Neural crest cell (in vitro differentiated cells): Measurements from ENCODE around the gene PIMREG. TPM values are rescaled to one million over a fixed set of nuclear protein-coding genes. Genes with fewer than 3 reads are reported as not detected.

Source experiments
- DNase-seq: peaks from one replicate; pipeline ENCODE4 v3.0.0; 2021; ENCODE audit warnings: low read depth, mixed read lengths, low spot score
- H3K27ac Mint-ChIP-seq: one replicate; pipeline ENCODE4 v1.8.0; 2021; ENCODE audit warnings: mild to moderate bottlenecking, mixed read lengths; ENCODE audit not compliant: unreplicated experiment
- H3K27me3 Mint-ChIP-seq: 2 replicates; pipeline ENCODE4 v1.8.0; 2021; ENCODE audit warnings: low read depth, mild to moderate bottlenecking, mixed read lengths
- H3K36me3 Mint-ChIP-seq: 2 replicates; pipeline ENCODE4 v1.8.0; 2021; ENCODE audit warnings: low read depth, mild to moderate bottlenecking, mixed read lengths
- H3K4me1 Mint-ChIP-seq: 2 replicates; pipeline ENCODE4 v1.8.0; 2021; ENCODE audit warnings: mixed read lengths
- H3K4me3 Mint-ChIP-seq: one replicate; pipeline ENCODE4 v1.8.0; 2021; ENCODE audit warnings: mild to moderate bottlenecking, mixed read lengths
- H3K9me3 Mint-ChIP-seq: 2 replicates; pipeline ENCODE4 v1.8.0; 2021; ENCODE audit warnings: mixed read lengths
- long read RNA-seq: library from polyadenylated mRNA; unstranded; transcript quantifications from one replicate; pipeline ENCODE4 v2.0.0, GENCODE V29; 2020
- total RNA-seq: library from RNA; stranded (reverse); gene quantifications from 2 replicates; pipeline ENCODE4 v1.2.1, GENCODE V29; 2021
- TF ChIP-seq, protein P1 (sequence below): fragments of 200-600 bp; sonication (generic); conservative IDR thresholded peaks from 2 replicates; pipeline ENCODE4 v1.5.0; 2021; ENCODE audit warnings: antibody characterized with exemption, mild to moderate bottlenecking

PIMREG gene, protein sequence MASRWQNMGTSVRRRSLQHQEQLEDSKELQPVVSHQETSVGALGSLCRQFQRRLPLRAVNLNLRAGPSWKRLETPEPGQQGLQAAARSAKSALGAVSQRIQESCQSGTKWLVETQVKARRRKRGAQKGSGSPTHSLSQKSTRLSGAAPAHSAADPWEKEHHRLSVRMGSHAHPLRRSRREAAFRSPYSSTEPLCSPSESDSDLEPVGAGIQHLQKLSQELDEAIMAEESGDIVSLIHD
- total RNA-seq = 115 and 120 TPM in 2 replicates
- long read RNA-seq, transcript PIMREG-205 (6 exons, 1,948 nt) = major isoform, 81 of 107 reads
- long read RNA-seq, transcript PIMREG-201 (5 exons, 1,473 nt) = minor isoform, 7 of 107 reads
- long read RNA-seq, partial matches to known transcripts = 11 of 107 reads
- long read RNA-seq, other reads (novel, unspliced or antisense) = 7 of 107 reads

DNA sequence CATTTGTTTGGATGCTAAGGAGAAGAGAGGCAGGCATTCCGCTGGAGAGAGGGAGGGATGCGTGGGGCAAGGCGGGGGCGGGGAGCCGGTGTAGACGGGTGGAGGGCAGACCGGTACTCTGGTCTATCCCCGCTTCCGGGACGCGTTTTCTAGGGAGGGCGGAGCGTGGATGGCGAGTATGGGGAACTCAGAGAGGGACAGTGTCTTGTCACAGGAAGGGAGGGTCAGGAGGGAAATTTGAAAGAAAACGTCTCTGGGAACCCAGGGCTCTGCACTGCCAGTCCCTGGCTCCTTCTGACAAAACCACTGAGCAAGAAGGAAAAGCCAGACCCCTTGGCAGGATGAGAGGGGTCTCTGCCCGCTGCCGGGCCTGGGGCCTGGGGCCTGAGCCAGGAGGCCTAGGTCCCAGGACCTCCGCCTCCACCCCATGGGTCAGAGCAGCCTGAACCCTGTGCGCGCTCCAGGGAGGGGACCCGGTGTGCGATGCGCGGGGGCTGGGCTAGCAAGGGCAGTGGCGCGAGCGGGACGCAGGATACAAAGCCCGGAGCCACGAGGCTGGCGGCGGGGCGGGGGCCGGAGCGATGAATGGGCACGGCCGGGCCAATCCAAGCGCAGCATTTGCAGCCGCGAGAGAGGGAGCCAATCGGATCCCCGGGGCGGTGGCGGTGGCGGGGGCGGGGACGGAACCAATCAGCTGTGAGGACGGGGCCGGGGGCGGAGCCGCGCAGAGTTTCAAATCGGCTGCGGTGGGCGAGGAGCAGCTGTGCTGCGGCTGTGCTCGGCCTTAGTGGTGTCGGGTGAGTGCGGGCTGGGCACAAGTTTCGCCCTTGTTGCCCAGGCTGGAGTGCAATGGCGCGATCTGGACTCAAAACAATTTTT, at the start of gene PIMREG:
PIMREG (plus strand) TSS at position 764 of the 879 bp plus-strand sequence. CDS start 656 bp downstream, outside the sequence.
- H3K27ac Mint-ChIP-seq = peak within 1 kb of the TSS; percentile 99
- no peaks in the 10 kb centered on the region for H3K9me3 Mint-ChIP-seq
- H3K4me1 Mint-ChIP-seq = peaks cover 59% of the 10 kb centered on the region
- DNase-seq = peak; percentile 97
- H3K4me3 Mint-ChIP-seq = peak within 1 kb of the TSS; percentile 97
- H3K27me3 Mint-ChIP-seq = no peaks in the 10 kb centered on the region
- H3K36me3 Mint-ChIP-seq = peaks cover 12% of the 10 kb centered on the region
- TF ChIP-seq, protein P1, sequence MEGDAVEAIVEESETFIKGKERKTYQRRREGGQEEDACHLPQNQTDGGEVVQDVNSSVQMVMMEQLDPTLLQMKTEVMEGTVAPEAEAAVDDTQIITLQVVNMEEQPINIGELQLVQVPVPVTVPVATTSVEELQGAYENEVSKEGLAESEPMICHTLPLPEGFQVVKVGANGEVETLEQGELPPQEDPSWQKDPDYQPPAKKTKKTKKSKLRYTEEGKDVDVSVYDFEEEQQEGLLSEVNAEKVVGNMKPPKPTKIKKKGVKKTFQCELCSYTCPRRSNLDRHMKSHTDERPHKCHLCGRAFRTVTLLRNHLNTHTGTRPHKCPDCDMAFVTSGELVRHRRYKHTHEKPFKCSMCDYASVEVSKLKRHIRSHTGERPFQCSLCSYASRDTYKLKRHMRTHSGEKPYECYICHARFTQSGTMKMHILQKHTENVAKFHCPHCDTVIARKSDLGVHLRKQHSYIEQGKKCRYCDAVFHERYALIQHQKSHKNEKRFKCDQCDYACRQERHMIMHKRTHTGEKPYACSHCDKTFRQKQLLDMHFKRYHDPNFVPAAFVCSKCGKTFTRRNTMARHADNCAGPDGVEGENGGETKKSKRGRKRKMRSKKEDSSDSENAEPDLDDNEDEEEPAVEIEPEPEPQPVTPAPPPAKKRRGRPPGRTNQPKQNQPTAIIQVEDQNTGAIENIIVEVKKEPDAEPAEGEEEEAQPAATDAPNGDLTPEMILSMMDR = no peak

DNA sequence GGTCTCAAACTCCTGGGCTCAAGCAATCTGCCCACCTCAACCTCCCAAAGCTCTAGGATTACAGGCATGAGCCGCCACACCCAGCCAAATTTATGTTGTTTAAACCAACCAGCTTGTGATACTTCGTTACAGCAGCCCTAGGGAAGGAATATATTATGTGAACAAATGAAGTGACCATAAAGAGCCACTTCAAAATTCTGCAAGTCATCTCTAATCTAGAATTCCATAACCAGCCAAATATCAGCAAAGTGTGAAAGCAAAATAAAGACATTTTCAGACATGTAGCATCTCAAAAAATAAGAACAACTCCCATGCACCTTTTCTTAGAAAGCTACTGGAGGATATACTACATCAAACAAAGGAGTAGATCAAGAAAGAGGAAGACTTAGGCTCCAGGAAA, 45.3 kb upstream of the PIMREG start:
- no peak overlapping the region for H3K4me3 Mint-ChIP-seq

DNA sequence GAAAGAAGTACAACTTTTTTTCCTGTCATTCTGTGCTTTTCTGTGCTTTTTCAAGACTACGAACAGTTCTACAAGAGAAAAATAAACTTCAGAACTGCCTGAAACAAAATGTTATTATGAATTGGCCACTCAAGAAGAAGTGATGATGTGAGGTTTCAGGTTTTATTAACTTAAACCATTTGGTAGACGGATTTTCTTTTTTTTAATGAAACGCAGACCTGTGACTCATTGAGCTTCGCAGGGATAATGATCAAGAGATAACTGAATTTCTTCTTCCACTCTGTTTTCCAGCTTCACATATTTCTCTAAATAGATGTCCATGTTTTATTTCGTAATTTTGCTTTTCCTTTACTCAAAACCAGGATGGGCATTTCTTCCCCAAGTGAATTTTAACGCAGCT, 42.0 kb upstream of the PIMREG start:
- Mint-ChIP-seq H3K4me1 (no peaks in the 10 kb centered on the region), H3K27ac (no peak overlapping the region), H3K27me3 (peaks cover 7% of the 10 kb centered on the region), H3K4me3 (no peak overlapping the region), H3K9me3 (peaks cover 5% of the 10 kb centered on the region), H3K36me3 (no peaks in the 10 kb centered on the region)
- TF ChIP-seq, protein P1 = no peak
- no peak for DNase-seq

More for the DNA sequence above, 45.3 kb upstream of the PIMREG start:
- Mint-ChIP-seq H3K27ac (no peak overlapping the region), H3K27me3 (peaks cover 8% of the 10 kb centered on the region), H3K9me3 (peaks cover 7% of the 10 kb centered on the region), H3K36me3 (no peaks in the 10 kb centered on the region), H3K4me1 (peaks cover 16% of the 10 kb centered on the region)
- TF ChIP-seq, protein P1 = no peak
- no peak for DNase-seq

DNA sequence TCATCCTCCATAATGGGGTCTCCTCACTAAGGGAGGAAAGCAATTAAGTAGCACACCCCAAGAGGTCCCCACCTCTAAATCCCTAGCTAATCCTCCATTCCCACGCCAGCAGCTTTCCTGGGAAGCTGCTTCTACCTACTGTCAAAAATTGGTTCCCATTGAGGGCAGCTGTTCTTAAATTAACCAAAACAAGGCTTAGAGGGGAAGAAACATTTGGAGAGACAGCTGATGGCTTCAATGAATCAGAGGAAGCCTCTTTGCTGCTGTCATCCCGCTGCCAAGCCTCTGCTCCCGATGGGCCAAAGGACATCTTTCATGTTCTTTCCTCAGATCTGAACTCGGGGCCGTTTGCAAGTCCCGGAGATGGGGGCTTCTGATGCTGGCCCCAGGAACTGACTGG, 36.0 kb upstream of the PIMREG start:
- Mint-ChIP-seq H3K27me3 (peaks cover 3% of the 10 kb centered on the region), H3K4me3 (no peak overlapping the region), H3K36me3 (no peaks in the 10 kb centered on the region), H3K27ac (no peak overlapping the region), H3K9me3 (no peaks in the 10 kb centered on the region), H3K4me1 (no peaks in the 10 kb centered on the region)
- DNase-seq = no peak
- TF ChIP-seq, protein P1 = no peak

DNA sequence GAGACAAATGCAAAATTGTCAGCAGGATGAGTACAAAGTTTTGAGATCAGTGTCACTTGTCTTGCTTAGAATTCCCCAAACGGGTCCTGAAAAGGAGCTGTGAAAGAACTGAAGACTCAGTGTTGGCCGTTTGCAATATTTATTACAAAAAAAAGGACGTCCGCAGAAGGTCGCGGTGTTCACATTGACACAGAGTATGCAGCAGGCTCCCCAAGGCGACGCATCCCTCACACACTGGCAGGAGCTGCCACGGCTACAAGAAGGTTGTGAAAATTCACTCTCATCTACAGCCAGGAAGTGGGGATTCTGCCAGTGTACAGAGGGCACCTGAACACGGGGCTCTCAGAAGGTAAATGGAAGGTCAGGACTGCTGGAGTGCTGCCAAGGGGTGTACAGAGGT, 35.5 kb upstream of the PIMREG start:
- Mint-ChIP-seq H3K27ac (no peak overlapping the region), H3K4me1 (no peaks in the 10 kb centered on the region), H3K27me3 (peaks cover 3% of the 10 kb centered on the region), H3K36me3 (no peaks in the 10 kb centered on the region), H3K4me3 (no peak overlapping the region), H3K9me3 (no peaks in the 10 kb centered on the region)
- no peak for DNase-seq
- TF ChIP-seq, protein P1 = no peak
